Testis (tissue), 2 donors: Measurements from ENCODE around the gene ZNF549.

Source experiments
- CTCF ChIP-seq, 3 experiments: fragments of 450-650 bp in 2 of 3; fragments of 200-600 bp in 1 of 3; sonication (generic) in 1 of 3; IDR thresholded peaks; one replicate each; pipeline ENCODE4 v1.5.1; 2016 to 2019; ENCODE audit warnings: antibody characterized with exemption in 3 of 3, mild to moderate bottlenecking in 2 of 3, moderate library complexity in 1 of 3
- POLR2A ChIP-seq: fragments of 450-650 bp; IDR thresholded peaks from one replicate; pipeline ENCODE4 v1.6.1; 2017; ENCODE audit warnings: antibody characterized with exemption, mild to moderate bottlenecking, moderate library complexity

GRCh38 chr19:57559404-57560025, 32.4 kb downstream of the ZNF549 start, which contains the start of gene ZNF550:
- no peak for TF ChIP-seq CTCF (IDR thresholded peaks at IDR 0.05)
- TF ChIP-seq POLR2A, result no peak
